DOHH2 (cell line): Measurements from ENCODE around the gene CTRL.
"Not testable (repeated sequence)": the region's sequence is repeated elsewhere in the genome, so short reads cannot be mapped to it uniquely, and the experiment has no call there.

Source experiments
- H3F3A ChIP-seq: fragments of 200-600 bp; sonication (generic), shearing (Covaris generic); 2 replicates; pipeline ENCODE4 v1.6.0; 2016; ENCODE audit warnings: antibody characterized with exemption, mild to moderate bottlenecking; ENCODE audit not compliant: control insufficient read depth, insufficient read depth
- H3K27ac ChIP-seq: fragments of 200-600 bp; sonication (generic); 2 replicates; pipeline ENCODE4 v1.5.1; 2014; ENCODE audit warnings: low read depth, mild to moderate bottlenecking, low read length, moderate library complexity
- H3K27me3 ChIP-seq: fragments of 200-600 bp; sonication (generic); 2 replicates; pipeline ENCODE4 v1.6.1; 2014; ENCODE audit warnings: mild to moderate bottlenecking, low read length, mixed read lengths; ENCODE audit not compliant: control insufficient read depth
- H3K36me3 ChIP-seq: fragments of 200-600 bp; sonication (generic); 2 replicates; pipeline ENCODE4 v1.6.1; 2014; ENCODE audit warnings: mild to moderate bottlenecking, low read length, moderate library complexity, mixed read lengths; ENCODE audit not compliant: control insufficient read depth
- H3K4me1 ChIP-seq: fragments of 200-600 bp; sonication (generic); 2 replicates; pipeline ENCODE4 v1.6.1; 2014; ENCODE audit warnings: mild to moderate bottlenecking, low read length, mixed read lengths; ENCODE audit not compliant: control insufficient read depth
- H3K4me2 ChIP-seq: fragments of 200-600 bp; sonication (generic); 2 replicates; pipeline ENCODE4 v1.6.0; 2014; ENCODE audit warnings: mild to moderate bottlenecking, low read length, moderate library complexity
- H3K4me3 ChIP-seq: fragments of 200-600 bp; sonication (generic); 2 replicates; pipeline ENCODE4 v1.5.1; 2014; ENCODE audit warnings: mild to moderate bottlenecking, low read length, mixed read lengths
- H3K79me2 ChIP-seq: fragments of 200-600 bp; sonication (generic); 2 replicates; pipeline ENCODE4 v1.6.1; 2014; ENCODE audit warnings: mild to moderate bottlenecking, low read length, mixed read lengths; ENCODE audit not compliant: control insufficient read depth
- H3K9me2 ChIP-seq: fragments of 200-600 bp; sonication (generic); replicated peaks from 2 replicates; pipeline ENCODE4 v1.6.1; 2014; ENCODE audit warnings: mild to moderate bottlenecking, low read length, mixed read lengths; ENCODE audit not compliant: control insufficient read depth
- H3K9me3 ChIP-seq: fragments of 200-600 bp; sonication (generic); 2 replicates; pipeline ENCODE4 v1.6.1; 2014; ENCODE audit warnings: antibody characterized with exemption, low read length, mixed read lengths; ENCODE audit not compliant: control insufficient read depth, insufficient read depth
- H4K20me1 ChIP-seq: fragments of 200-600 bp; sonication (generic); 2 replicates; pipeline ENCODE4 v1.6.0; 2014; ENCODE audit warnings: low read depth, mild to moderate bottlenecking, antibody characterized with exemption, low read length, moderate library complexity; ENCODE audit not compliant: control insufficient read depth, insufficient read depth
- CTCF ChIP-seq: fragments of 200-600 bp; sonication (generic); IDR thresholded peaks from one replicate; pipeline ENCODE4 v1.5.1; 2014; ENCODE audit warnings: antibody characterized with exemption, mild to moderate bottlenecking, low read depth, low read length; ENCODE audit not compliant: poor library complexity, severe bottlenecking
- EZH2phosphoT487 ChIP-seq: fragments of 200-600 bp; sonication (generic); IDR thresholded peaks from 2 replicates; pipeline ENCODE4 v1.6.1; 2017; ENCODE audit warnings: borderline replicate concordance, mild to moderate bottlenecking, antibody characterized with exemption, low read length, moderate library complexity, mixed read lengths

The CTRL gene

GRCh38 chr16:67939507-67940445, 8.1 kb upstream of the CTRL start:
- peaks cover 4% of the 10 kb centered on the region; the same call in 1 of the 2 replicates for H3F3A ChIP-seq
- no peak overlapping the region for H3K4me2 ChIP-seq
- no peaks in the 10 kb centered on the region for H4K20me1 ChIP-seq
- no peaks in the 10 kb centered on the region for H3K27me3 ChIP-seq
- H3K36me3 ChIP-seq: peaks cover 37% of the 10 kb centered on the region
- no peak overlapping the region for H3K27ac ChIP-seq
- H3K4me1 ChIP-seq: peaks cover 20% of the 10 kb centered on the region
- H3K9me2 ChIP-seq: no peaks in the 10 kb centered on the region
- H3K79me2 ChIP-seq: peaks cover 28% of the 10 kb centered on the region
- no peak for TF ChIP-seq EZH2phosphoT487
- no peak for TF ChIP-seq CTCF
- H3K9me3 ChIP-seq: no peaks in the 10 kb centered on the region
- H3K4me3 ChIP-seq: no peak overlapping the region

GRCh38 chr16:67937713-67938112, 6.1 kb upstream of the CTRL start:
- H3K9me2 ChIP-seq, H3K9me3 ChIP-seq, H3K27me3 ChIP-seq, H4K20me1 ChIP-seq, H3K27ac ChIP-seq, H3F3A ChIP-seq: not testable (repeated sequence)
- peak overlapping the region; percentile 98 for H3K4me2 ChIP-seq
- H3K4me1 ChIP-seq: peaks cover 23% of the 10 kb centered on the region
- peaks cover 47% of the 10 kb centered on the region for H3K36me3 ChIP-seq
- peaks cover 31% of the 10 kb centered on the region for H3K79me2 ChIP-seq
- H3K4me3 ChIP-seq: peak overlapping the region; percentile 98; the same call in 1 of the 2 replicates

- Histone ChIP-seq H3K9me2 (no peaks in the 10 kb centered on the region), H3K4me3 (peak overlapping the region; percentile 98), H3K27me3 (no peaks in the 10 kb centered on the region), H3K9me3 (no peaks in the 10 kb centered on the region), H3K79me2 (peaks cover 31% of the 10 kb centered on the region), H3F3A (peaks cover 4% of the 10 kb centered on the region; the same call in 1 of the 2 replicates), H3K4me1 (peaks cover 23% of the 10 kb centered on the region), H3K36me3 (peaks cover 43% of the 10 kb centered on the region), H3K27ac (peak overlapping the region; percentile 80), H4K20me1 (no peaks in the 10 kb centered on the region), H3K4me2 (peak overlapping the region; percentile 98)
- TF ChIP-seq EZH2phosphoT487 (no peak), CTCF (no peak)
Measured at GRCh38 chr16:67936880-67937605, 5.4 kb upstream of the CTRL start.
